ENCODE data around the gene RASL10A. TPM values are rescaled to one million over a fixed set of nuclear protein-coding genes. Genes with fewer than 3 reads are reported as not detected.

The RASL10A gene
- total RNA-seq, 4 donors from 2014 or later, result 0.13 to 1.2 TPM; not detected in 2

DNA sequence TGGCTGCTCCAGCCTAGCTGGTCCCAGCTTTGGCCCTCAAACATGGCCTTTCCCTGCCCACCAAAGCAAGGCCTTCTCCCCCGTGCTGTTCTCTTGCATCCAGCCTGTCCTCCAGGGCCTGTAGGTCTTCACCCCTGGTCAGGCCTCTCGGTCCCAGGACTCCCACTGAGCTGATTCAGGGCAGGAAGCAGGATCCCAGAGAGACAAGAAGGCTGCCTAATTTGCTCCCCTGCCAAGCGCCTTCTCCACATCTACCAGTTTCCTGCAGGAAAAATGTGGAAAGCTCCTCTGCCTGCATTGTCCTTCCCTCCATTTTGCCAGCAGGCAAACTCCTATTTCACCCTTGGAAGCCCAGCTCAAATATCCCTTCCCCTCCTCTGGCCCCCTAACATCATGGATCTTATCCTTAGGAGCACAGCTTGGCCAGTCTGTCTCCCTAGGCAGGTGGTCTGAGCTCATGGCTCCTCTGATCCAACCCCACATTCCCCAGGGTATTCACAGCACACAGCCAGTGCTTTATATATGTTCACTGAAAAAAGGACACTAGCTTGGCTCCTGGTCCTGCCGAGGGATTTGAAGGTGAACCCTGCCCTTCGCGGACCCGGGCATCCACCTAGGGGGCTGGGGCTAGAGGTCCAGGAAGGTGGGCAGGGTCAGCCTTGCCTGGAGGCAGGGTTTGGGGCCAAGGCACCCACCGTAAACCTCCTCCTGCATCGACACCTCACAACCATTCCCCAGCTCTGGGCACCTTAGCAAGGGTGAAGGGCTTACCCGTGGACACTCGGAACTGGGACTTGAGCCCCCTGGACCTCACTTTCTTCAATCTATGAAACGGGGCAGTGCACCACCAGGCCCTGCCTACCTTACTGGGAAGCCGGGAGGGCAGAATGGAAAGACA is 48.7 kb downstream of the RASL10A start:
- H3K4me1 ChIP-seq, result peaks cover 37 to 45% of the 10 kb centered on the region in 2 donors
- ATAC-seq (peak in 1 of 2 donors; percentile 4), DNase-seq (no peak)
- no peaks in the 10 kb centered on the region for H3K9me3 ChIP-seq
- H3K36me3 ChIP-seq, result peaks cover 0 to 6% of the 10 kb centered on the region in 2 donors
- intact Hi-C loops (cut with DNase I; ENCODE audit: low total_unique reads), result loop anchor here (5.0 kb wide), 3 partner anchors 195 to 1345 kb away; partner anchors contain the start of gene KREMEN1
- peak overlapping the region; percentile 83 to 97 (median 94) for H3K4me3 ChIP-seq
- H3K27me3 ChIP-seq, result no peaks in the 10 kb centered on the region
- TF ChIP-seq, protein P1, sequence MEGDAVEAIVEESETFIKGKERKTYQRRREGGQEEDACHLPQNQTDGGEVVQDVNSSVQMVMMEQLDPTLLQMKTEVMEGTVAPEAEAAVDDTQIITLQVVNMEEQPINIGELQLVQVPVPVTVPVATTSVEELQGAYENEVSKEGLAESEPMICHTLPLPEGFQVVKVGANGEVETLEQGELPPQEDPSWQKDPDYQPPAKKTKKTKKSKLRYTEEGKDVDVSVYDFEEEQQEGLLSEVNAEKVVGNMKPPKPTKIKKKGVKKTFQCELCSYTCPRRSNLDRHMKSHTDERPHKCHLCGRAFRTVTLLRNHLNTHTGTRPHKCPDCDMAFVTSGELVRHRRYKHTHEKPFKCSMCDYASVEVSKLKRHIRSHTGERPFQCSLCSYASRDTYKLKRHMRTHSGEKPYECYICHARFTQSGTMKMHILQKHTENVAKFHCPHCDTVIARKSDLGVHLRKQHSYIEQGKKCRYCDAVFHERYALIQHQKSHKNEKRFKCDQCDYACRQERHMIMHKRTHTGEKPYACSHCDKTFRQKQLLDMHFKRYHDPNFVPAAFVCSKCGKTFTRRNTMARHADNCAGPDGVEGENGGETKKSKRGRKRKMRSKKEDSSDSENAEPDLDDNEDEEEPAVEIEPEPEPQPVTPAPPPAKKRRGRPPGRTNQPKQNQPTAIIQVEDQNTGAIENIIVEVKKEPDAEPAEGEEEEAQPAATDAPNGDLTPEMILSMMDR (IDR thresholded peaks at IDR 0.05 in 4 of 5, conservative IDR thresholded peaks at IDR 0.05 in 1 of 5), result no peak
- no peak for TF ChIP-seq POLR2A (IDR thresholded peaks at IDR 0.05)
- peak overlapping the region; percentile 97 to 100 (median 98) for H3K27ac ChIP-seq
- in situ Hi-C loops (cut with MboI; ENCODE audit: low sequenced_read_pairs in 4 of 4), result no loop called here

DNA sequence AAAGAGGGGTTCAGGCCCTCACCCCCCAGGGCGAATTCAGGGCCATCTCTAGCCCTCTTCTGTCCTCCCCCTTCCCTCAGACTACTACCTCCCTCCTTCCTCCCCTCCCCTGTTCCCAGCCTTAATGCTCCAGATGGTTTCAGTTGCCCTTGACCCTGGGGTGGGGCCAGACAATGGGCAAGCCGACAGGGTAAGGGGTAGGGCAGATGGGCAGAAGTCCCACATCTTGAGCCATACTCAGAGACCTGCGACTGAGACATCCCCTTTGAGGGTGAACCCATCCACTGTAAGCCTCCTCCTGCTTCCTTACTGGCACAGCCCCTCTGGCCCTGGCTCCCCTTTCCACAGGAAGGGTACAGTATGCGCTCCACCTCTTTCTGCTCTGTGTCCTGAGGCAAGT is 49.6 kb downstream of the RASL10A start:
- peaks cover 0 to 6% of the 10 kb centered on the region in 2 donors for H3K36me3 ChIP-seq
- no peaks in the 10 kb centered on the region for H3K27me3 ChIP-seq
- DNase-seq, result no peak
- ATAC-seq, result no peak
- peak overlapping the region; percentile 97 to 100 (median 98) for H3K27ac ChIP-seq
- H3K9me3 ChIP-seq, result no peaks in the 10 kb centered on the region
- in situ Hi-C loops (cut with MboI; ENCODE audit: low sequenced_read_pairs in 4 of 4) (no loop called here), intact Hi-C loops (cut with DNase I; ENCODE audit: low total_unique reads) (loop anchor here (5.0 kb wide), 3 partner anchors 194 to 1344 kb away; partner anchors contain the start of gene KREMEN1)
- peak overlapping the region in 1 of 4 donors; percentile 83 for H3K4me3 ChIP-seq
- peaks cover 28 to 37% of the 10 kb centered on the region in 2 donors for H3K4me1 ChIP-seq
- TF ChIP-seq, protein P1 (IDR thresholded peaks at IDR 0.05 in 4 of 5, conservative IDR thresholded peaks at IDR 0.05 in 1 of 5), result no peak
- no peak for TF ChIP-seq POLR2A (IDR thresholded peaks at IDR 0.05)

DNA sequence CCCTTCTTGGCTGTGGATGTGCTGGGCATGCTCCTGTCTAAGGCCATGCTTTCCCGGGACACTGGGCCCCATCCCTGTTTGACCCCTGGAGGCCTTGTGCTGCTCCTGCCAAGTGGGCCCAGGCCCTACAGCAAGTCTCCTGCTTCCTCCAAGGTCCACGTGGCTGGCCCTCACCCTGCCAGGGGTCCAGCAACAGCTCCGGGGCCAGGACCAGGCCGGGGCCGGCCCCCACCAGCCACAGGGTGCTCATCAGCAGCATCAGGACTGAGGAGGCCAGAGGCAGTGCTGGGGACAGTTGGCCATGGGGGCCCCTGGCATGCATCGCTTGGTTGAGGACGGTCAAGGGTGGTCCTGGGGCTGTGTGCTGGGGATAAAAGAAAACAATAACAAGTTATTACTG is 50.2 kb downstream of the RASL10A start:
- Histone ChIP-seq H3K4me3 (no peak overlapping the region), H3K4me1 (peaks cover 22 to 30% of the 10 kb centered on the region in 2 donors), H3K27me3 (no peaks in the 10 kb centered on the region), H3K27ac (peak overlapping the region; percentile 33 to 100 (median 98)), H3K9me3 (no peaks in the 10 kb centered on the region), H3K36me3 (peaks cover 0 to 8% of the 10 kb centered on the region in 2 donors)
- in situ Hi-C loops (cut with MboI; ENCODE audit: low sequenced_read_pairs in 4 of 4), result no loop called here
- DNase-seq, result no peak
- no peak for ATAC-seq
- intact Hi-C loops (cut with DNase I; ENCODE audit: low total_unique reads), result loop anchor here (5.0 kb wide), 3 partner anchors 193 to 1343 kb away; partner anchors contain the start of gene KREMEN1
- TF ChIP-seq, protein P1 (IDR thresholded peaks at IDR 0.05 in 4 of 5, conservative IDR thresholded peaks at IDR 0.05 in 1 of 5), result no peak

DNA sequence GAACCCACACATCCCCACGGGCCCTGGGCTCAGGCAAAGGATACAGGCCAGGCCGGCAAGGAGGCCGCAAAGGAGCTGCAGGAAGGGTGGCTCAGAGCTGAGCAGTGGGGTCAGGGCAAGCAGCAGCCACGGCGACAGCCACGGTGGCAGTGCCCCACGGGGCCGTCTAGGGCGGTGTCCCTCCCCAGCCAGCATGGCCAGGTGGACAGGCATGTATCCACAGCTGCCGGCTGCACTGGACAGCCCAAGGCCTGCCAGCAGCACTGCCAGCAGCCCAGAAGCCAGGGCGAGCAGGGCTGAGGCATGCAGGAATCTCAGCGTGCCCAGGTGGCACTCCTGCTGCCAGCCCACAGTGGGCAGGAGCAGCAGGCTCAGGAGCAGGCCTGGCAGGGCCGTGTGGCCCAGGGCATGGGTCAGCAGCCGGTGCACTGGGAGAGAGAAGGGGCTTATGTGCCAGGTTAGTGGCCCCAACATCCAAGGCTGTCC is 51.7 kb downstream of the RASL10A start:
- TF ChIP-seq POLR2A (IDR thresholded peaks at IDR 0.05), result no peak
- TF ChIP-seq, protein P1 (IDR thresholded peaks at IDR 0.05 in 4 of 5, conservative IDR thresholded peaks at IDR 0.05 in 1 of 5), result no peak
- intact Hi-C loops (cut with DNase I; ENCODE audit: low total_unique reads), result no loop called here
- ATAC-seq, result no peak
- in situ Hi-C loops (cut with MboI; ENCODE audit: low sequenced_read_pairs in 4 of 4), result no loop called here
- peaks cover 12 to 17% of the 10 kb centered on the region in 2 donors for H3K4me1 ChIP-seq
- DNase-seq, result peak in 1 of 2 donors; percentile 51
- peaks cover 0 to 18% of the 10 kb centered on the region in 2 donors for H3K36me3 ChIP-seq
- no peaks in the 10 kb centered on the region for H3K27me3 ChIP-seq
- H3K4me3 ChIP-seq, result no peak overlapping the region
- H3K9me3 ChIP-seq, result no peaks in the 10 kb centered on the region
- peak overlapping the region in 2 of 4 donors; percentile 24 to 40 for H3K27ac ChIP-seq

Small RNAs within 50 kb of the gene (microRNA-seq; reads per million reads assigned to microRNA genes)
- gene MIR3653 (ENCODE audit: borderline replicate concordance in 2 of 2), result 14.5 to 15.4 reads per million in 2 donors

Other genes with a start within 250 kb of the RASL10A start
- 10 to 100 TPM in 3 of 4 donors, 1 to 10 TPM in 1; 7.5 to 35.8 (median 15.4) TPM for gene KREMEN1, start 242.7 kb downstream of the RASL10A start, total RNA-seq
- gene EMID1, start 109.8 kb downstream of the RASL10A start, total RNA-seq, result 1 to 10 TPM in 1 of 4 donors, under 1 TPM in 1, not detected in 2; 0.33 to 1.8 TPM
- gene RHBDD3, start 47.7 kb downstream of the RASL10A start, total RNA-seq, result 10 to 100 TPM; 19.8 to 38.0 (median 28.6) TPM
- gene EWSR1, start 47.4 kb downstream of the RASL10A start, total RNA-seq, result 100 to 1,000 TPM; 192 to 269 (median 202) TPM
- gene GAS2L1, start 9.0 kb downstream of the RASL10A start, total RNA-seq, result 10 to 100 TPM in 1 of 4 donors, 1 to 10 TPM in 3; 4.8 to 23.0 (median 6.6) TPM
- 10 to 100 TPM; 26.5 to 44.6 (median 37.3) TPM for gene AP1B1, start 72.9 kb upstream of the RASL10A start, total RNA-seq
- not detected for gene RFPL1, start 122.9 kb upstream of the RASL10A start, total RNA-seq
- under 1 TPM in 2 of 4 donors, not detected in 2; 0.15 to 0.18 TPM for gene NEFH, start 164.5 kb upstream of the RASL10A start, total RNA-seq
- gene THOC5, start 238.1 kb upstream of the RASL10A start, total RNA-seq, result 10 to 100 TPM; 38.4 to 71.4 (median 56.3) TPM

Measured in gastrocnemius medialis (tissue), 4 donors.